ENCODE measurements around the gene PLXNA1. TPM values are rescaled to one million over a fixed set of nuclear protein-coding genes. Genes with fewer than 3 reads are reported as not detected.

Gene PLXNA1
- total and polyA plus RNA-seq, 2 experiments from 2014 or later: 19.7 to 35.1 TPM

DNA sequence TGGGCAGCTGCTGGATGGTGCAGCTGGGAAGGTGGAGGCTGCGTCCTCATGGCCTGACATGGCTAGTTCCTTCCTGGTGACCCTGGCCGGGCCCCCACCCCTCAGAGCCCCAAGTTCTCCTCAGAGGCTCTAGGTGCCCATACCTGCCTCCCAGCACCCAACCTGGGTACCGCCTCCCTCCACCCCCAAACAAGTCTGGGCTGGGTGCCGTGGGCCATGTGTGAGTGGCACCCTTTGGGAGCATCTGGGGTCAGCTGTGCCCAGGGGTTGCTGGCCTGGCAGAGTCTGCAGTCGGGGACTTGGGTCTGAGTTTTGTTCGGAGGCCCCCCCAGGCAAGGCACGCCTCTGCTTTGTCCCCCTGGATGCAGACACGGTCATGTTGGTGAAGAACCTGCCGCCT, 10.5 kb downstream of the PLXNA1 start:
- H3K36me3 ChIP-seq (replicated peaks; ENCODE audit: insufficient read depth, low read depth): no peaks in the 10 kb centered on the region

DNA sequence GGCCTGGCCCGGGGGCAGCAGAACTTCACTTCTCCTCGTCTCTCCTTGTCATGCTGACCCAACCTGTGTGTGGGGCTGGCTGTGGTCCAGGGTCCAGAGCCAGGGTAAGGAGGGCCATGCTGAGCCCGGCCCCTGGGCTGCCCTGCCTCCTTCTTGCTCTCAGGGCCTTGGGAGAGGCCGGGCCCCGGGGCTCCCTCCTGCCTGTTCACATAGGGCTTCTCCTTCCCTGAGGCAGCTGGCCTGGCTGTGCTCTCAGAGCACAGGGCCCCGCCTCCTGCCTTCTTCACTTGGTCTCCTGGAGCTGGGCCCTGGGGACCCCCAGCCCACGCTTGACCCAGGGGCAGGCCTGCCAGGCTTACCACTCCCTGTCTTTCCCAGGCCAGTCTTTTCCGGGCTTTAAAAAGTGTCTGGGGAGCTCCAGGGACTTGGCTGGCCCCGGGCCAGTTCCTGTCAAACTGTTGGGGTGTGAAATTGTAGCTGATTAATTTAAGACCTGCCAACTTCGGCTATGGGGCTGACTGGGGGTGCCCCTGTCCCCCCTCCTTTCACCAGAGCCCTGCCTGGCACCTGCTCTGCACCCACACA, 11.8 kb downstream of the PLXNA1 start:
- Histone ChIP-seq H3K27me3 (no peaks in the 10 kb centered on the region), H3K4me1 (ENCODE audit: insufficient read depth) (no peaks in the 10 kb centered on the region), H3K79me2 (peaks cover 45% of the 10 kb centered on the region), H3K27ac (no peak overlapping the region), H3K4me2 (no peak overlapping the region), H3K9me2 (replicated peaks; ENCODE audit: insufficient read depth) (no peaks in the 10 kb centered on the region), H2AFZ (no peak overlapping the region), H4K20me1 (ENCODE audit: insufficient read depth, poor library complexity, severe bottlenecking) (peaks cover 75% of the 10 kb centered on the region), H3K9me3 (ENCODE audit: low read depth) (no peaks in the 10 kb centered on the region), H3K36me3 (replicated peaks; ENCODE audit: insufficient read depth, low read depth) (no peaks in the 10 kb centered on the region), H3K4me3 (no peak overlapping the region)
- DNase-seq (ENCODE audit: low spot score): no peak
- WGBS (ENCODE audit: low lambda C conversion rate, missing lambda C conversion rate): 82% methylated on average over 10 of the region's 10 CpGs
- TF ChIP-seq, protein P1, sequence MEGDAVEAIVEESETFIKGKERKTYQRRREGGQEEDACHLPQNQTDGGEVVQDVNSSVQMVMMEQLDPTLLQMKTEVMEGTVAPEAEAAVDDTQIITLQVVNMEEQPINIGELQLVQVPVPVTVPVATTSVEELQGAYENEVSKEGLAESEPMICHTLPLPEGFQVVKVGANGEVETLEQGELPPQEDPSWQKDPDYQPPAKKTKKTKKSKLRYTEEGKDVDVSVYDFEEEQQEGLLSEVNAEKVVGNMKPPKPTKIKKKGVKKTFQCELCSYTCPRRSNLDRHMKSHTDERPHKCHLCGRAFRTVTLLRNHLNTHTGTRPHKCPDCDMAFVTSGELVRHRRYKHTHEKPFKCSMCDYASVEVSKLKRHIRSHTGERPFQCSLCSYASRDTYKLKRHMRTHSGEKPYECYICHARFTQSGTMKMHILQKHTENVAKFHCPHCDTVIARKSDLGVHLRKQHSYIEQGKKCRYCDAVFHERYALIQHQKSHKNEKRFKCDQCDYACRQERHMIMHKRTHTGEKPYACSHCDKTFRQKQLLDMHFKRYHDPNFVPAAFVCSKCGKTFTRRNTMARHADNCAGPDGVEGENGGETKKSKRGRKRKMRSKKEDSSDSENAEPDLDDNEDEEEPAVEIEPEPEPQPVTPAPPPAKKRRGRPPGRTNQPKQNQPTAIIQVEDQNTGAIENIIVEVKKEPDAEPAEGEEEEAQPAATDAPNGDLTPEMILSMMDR (IDR thresholded peaks at IDR 0.05; ENCODE audit: poor library complexity): no peak
- TF ChIP-seq EZH2 (IDR thresholded peaks at IDR 0.05; ENCODE audit: borderline replicate concordance) (no peak), EZH2phosphoT487 (IDR thresholded peaks at IDR 0.05; ENCODE audit: low read depth, severe bottlenecking, unreplicated experiment) (no peak)

More for the DNA sequence above, 10.5 kb downstream of the PLXNA1 start:
- Histone ChIP-seq H3K27me3 (no peaks in the 10 kb centered on the region), H3K79me2 (peaks cover 48% of the 10 kb centered on the region), H3K9me3 (ENCODE audit: low read depth) (no peaks in the 10 kb centered on the region), H3K9me2 (replicated peaks; ENCODE audit: insufficient read depth) (no peaks in the 10 kb centered on the region), H4K20me1 (ENCODE audit: insufficient read depth, poor library complexity, severe bottlenecking) (peaks cover 73% of the 10 kb centered on the region), H3K27ac (no peak overlapping the region), H2AFZ (no peak overlapping the region), H3K4me2 (no peak overlapping the region), H3K4me1 (ENCODE audit: insufficient read depth) (no peaks in the 10 kb centered on the region), H3K4me3 (no peak overlapping the region)
- DNase-seq (ENCODE audit: low spot score): no peak
- TF ChIP-seq, protein P1 (IDR thresholded peaks at IDR 0.05; ENCODE audit: poor library complexity): no peak
- TF ChIP-seq EZH2 (IDR thresholded peaks at IDR 0.05; ENCODE audit: borderline replicate concordance): no peak
- TF ChIP-seq EZH2phosphoT487 (IDR thresholded peaks at IDR 0.05; ENCODE audit: low read depth, severe bottlenecking, unreplicated experiment): no peak
- 95% methylated on average over 9 of the region's 9 CpGs for WGBS (ENCODE audit: low lambda C conversion rate, missing lambda C conversion rate)

DNA sequence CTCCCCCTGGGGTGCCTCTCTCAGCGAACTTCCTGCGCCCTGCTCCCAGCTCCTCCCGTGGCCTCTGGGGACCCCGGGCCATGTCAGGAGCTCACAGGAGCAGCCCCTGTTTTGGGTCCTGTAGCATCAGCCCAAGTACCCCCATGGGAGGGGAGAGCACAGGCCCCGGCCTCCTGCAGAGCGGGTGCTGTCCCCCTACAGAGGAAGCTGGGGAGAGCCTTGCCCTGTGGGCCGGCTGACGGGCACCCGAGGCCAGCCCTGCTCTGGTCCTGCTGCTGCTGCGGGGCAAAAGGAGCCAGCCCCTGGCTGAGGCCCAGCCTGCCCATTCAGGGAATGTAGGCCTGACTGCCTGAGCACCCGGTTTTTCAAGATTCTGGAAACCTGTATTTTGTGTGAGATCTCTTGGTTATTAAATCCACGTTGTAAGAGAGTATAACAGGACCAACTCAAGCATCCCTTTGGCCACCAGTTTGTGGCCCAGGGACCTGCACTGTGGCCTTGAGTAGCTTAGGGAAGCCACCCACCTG, 12.4 kb downstream of the PLXNA1 start:
- no peak for DNase-seq (ENCODE audit: low spot score)
- WGBS (ENCODE audit: low lambda C conversion rate, missing lambda C conversion rate): 91% methylated on average over 12 of the region's 12 CpGs
- TF ChIP-seq EZH2phosphoT487 (IDR thresholded peaks at IDR 0.05; ENCODE audit: low read depth, severe bottlenecking, unreplicated experiment): no peak
- TF ChIP-seq, protein P1 (IDR thresholded peaks at IDR 0.05; ENCODE audit: poor library complexity): no peak
- no peak for TF ChIP-seq EZH2 (IDR thresholded peaks at IDR 0.05; ENCODE audit: borderline replicate concordance)
- Histone ChIP-seq H3K27ac (no peak overlapping the region), H3K4me2 (no peak overlapping the region), H3K27me3 (no peaks in the 10 kb centered on the region), H3K9me3 (ENCODE audit: low read depth) (no peaks in the 10 kb centered on the region), H3K9me2 (replicated peaks; ENCODE audit: insufficient read depth) (no peaks in the 10 kb centered on the region), H4K20me1 (ENCODE audit: insufficient read depth, poor library complexity, severe bottlenecking) (peaks cover 72% of the 10 kb centered on the region), H3K4me1 (ENCODE audit: insufficient read depth) (no peaks in the 10 kb centered on the region), H3K79me2 (peaks cover 40% of the 10 kb centered on the region), H3K36me3 (replicated peaks; ENCODE audit: insufficient read depth, low read depth) (no peaks in the 10 kb centered on the region), H2AFZ (no peak overlapping the region), H3K4me3 (no peak overlapping the region)
